ENCODE results near the gene MUC5AC. TPM values are rescaled to one million over a fixed set of nuclear protein-coding genes. Genes with fewer than 3 reads are reported as not detected.

The MUC5AC gene
- total and polyA plus RNA-seq, 7 experiments from 2014 or later, result not detected

Other genes starting within 250 kb of the MUC5AC start
- gene CHID1, start 247.1 kb upstream of the MUC5AC start, total RNA-seq, result 10 to 100 TPM; 30.8 to 56.3 (median 53.0) TPM
- gene CHID1, start 247.1 kb upstream of the MUC5AC start, polyA plus RNA-seq, result 10 to 100 TPM; 57.5 to 61.0 TPM
- gene AP2A2, start 232.1 kb upstream of the MUC5AC start, total RNA-seq, result 10 to 100 TPM; 70.1 to 93.3 (median 86.4) TPM
- gene AP2A2, start 232.1 kb upstream of the MUC5AC start, polyA plus RNA-seq, result 10 to 100 TPM in 1 of 2 donors, 1 to 10 TPM in 1; 8.7 to 10.7 TPM
- not detected for gene MUC6, start 121.2 kb upstream of the MUC5AC start, total RNA-seq
- gene MUC6, start 121.2 kb upstream of the MUC5AC start, polyA plus RNA-seq, result not detected
- not detected for gene MUC2, start 83.1 kb upstream of the MUC5AC start, total RNA-seq
- gene MUC2, start 83.1 kb upstream of the MUC5AC start, polyA plus RNA-seq, result not detected
- not detected for gene MUC5B, start 65.1 kb downstream of the MUC5AC start, total RNA-seq
- gene MUC5B, start 65.1 kb downstream of the MUC5AC start, polyA plus RNA-seq, result not detected
- 10 to 100 TPM; 39.8 to 63.8 (median 48.7) TPM for gene TOLLIP, start 151.7 kb downstream of the MUC5AC start, total RNA-seq
- gene TOLLIP, start 151.7 kb downstream of the MUC5AC start, polyA plus RNA-seq, result 10 to 100 TPM; 20.9 to 26.5 TPM
- under 1 TPM in 3 of 5 experiments, not detected in 2; 0.27 to 0.51 (median 0.30) TPM for gene BRSK2, start 232.0 kb downstream of the MUC5AC start, total RNA-seq
- gene BRSK2, start 232.0 kb downstream of the MUC5AC start, polyA plus RNA-seq, result not detected

Data from naive thymus-derived CD4-positive, alpha-beta T cell (primary cell).